Loucy (cell line): Measurements from ENCODE around the gene PPFIBP2.

Source experiments
- EZH2phosphoT487 ChIP-seq: fragments of 200-600 bp; IDR thresholded peaks from 2 replicates; pipeline ENCODE4 v1.6.1; 2018; ENCODE audit warnings: antibody characterized with exemption, mild to moderate bottlenecking, moderate library complexity, borderline replicate concordance
- TF ChIP-seq, protein P1 (sequence below): fragments of 200-600 bp; sonication (generic); conservative IDR thresholded peaks from 2 replicates; pipeline ENCODE4 v1.5.1; 2014; ENCODE audit warnings: mild to moderate bottlenecking, antibody characterized with exemption, low read length

DNA sequence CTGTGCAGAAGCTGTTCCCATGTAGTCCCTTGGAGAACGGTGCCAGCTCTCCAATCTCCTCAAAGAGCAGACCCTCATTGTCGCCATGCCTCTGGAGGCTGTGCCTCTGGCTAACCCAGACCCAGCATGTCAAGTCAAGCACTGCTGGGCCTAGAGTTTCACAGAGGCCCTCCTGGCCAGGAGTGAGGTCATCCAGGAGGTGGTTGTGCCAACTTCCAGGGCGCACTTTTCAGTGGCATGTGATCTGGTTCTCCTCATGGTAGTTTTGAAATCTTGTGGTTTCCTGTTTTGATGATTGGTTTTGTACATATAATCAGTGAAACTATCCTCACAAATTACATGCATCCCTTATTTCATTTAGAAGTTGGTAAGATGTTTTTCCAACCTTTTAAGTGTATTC lies 78.9 kb downstream of the PPFIBP2 start:
- TF ChIP-seq, protein P1, sequence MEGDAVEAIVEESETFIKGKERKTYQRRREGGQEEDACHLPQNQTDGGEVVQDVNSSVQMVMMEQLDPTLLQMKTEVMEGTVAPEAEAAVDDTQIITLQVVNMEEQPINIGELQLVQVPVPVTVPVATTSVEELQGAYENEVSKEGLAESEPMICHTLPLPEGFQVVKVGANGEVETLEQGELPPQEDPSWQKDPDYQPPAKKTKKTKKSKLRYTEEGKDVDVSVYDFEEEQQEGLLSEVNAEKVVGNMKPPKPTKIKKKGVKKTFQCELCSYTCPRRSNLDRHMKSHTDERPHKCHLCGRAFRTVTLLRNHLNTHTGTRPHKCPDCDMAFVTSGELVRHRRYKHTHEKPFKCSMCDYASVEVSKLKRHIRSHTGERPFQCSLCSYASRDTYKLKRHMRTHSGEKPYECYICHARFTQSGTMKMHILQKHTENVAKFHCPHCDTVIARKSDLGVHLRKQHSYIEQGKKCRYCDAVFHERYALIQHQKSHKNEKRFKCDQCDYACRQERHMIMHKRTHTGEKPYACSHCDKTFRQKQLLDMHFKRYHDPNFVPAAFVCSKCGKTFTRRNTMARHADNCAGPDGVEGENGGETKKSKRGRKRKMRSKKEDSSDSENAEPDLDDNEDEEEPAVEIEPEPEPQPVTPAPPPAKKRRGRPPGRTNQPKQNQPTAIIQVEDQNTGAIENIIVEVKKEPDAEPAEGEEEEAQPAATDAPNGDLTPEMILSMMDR: no peak
- TF ChIP-seq EZH2phosphoT487: no peak
